NCI-H1048 (cell line): ENCODE results near the gene PLXNC1.

Experiments used
- DNase-seq: peaks from one replicate; lab custom pipeline; 2025; lab: John Stamatoyannopoulos, UW

The PLXNC1 gene

GRCh38 chr12:94266796-94267536, 118.6 kb downstream of the PLXNC1 start:
- DNase-seq = no peak

GRCh38 chr12:94267537-94267872, 119.1 kb downstream of the PLXNC1 start:
- no peak for DNase-seq

- DNase-seq = no peak
Observed at GRCh38 chr12:94267921-94268471, 119.6 kb downstream of the PLXNC1 start.

GRCh38 chr12:94269316-94269999, 121.1 kb downstream of the PLXNC1 start:
- DNase-seq = no peak

- no peak for DNase-seq
Observed at GRCh38 chr12:94271351-94271750, 123.0 kb downstream of the PLXNC1 start.

GRCh38 chr12:94272280-94272679, 123.9 kb downstream of the PLXNC1 start:
- DNase-seq = no peak

- no peak for DNase-seq
Observed at GRCh38 chr12:94273272-94273671, 124.9 kb downstream of the PLXNC1 start.

GRCh38 chr12:94276725-94277124, 128.3 kb downstream of the PLXNC1 start:
- no peak for DNase-seq

- DNase-seq = no peak
Observed at GRCh38 chr12:94277426-94278000, 129.1 kb downstream of the PLXNC1 start.

- no peak for DNase-seq
Observed at GRCh38 chr12:94280063-94280462, 131.7 kb downstream of the PLXNC1 start.

- DNase-seq = no peak
Observed at GRCh38 chr12:94282675-94283074, 134.3 kb downstream of the PLXNC1 start.

GRCh38 chr12:94284046-94284445, 135.7 kb downstream of the PLXNC1 start:
- no peak for DNase-seq

GRCh38 chr12:94284859-94285258, 136.5 kb downstream of the PLXNC1 start:
- no peak for DNase-seq

- DNase-seq = no peak
Observed at GRCh38 chr12:94285943-94286582, 137.7 kb downstream of the PLXNC1 start.

GRCh38 chr12:94286583-94287244, 138.3 kb downstream of the PLXNC1 start:
- DNase-seq = no peak

GRCh38 chr12:94287245-94287628, 138.9 kb downstream of the PLXNC1 start:
- DNase-seq = no peak

GRCh38 chr12:94289461-94290312, 141.3 kb downstream of the PLXNC1 start:
- DNase-seq = no peak

- DNase-seq = no peak
Observed at GRCh38 chr12:94290353-94290752, 142.0 kb downstream of the PLXNC1 start.

- no peak for DNase-seq
Observed at GRCh38 chr12:94297096-94297699, 148.8 kb downstream of the PLXNC1 start.

GRCh38 chr12:94297876-94298505, 149.6 kb downstream of the PLXNC1 start:
- no peak for DNase-seq
